HG03521 (cell line): ENCODE results near the gene FGB.
"Not testable (repeated sequence)": the region's sequence is repeated elsewhere in the genome, so short reads cannot be mapped to it uniquely, and the experiment has no call there.

Experiments
- ATAC-seq: cut with Tn5 transposase; IDR thresholded peaks from one replicate; pipeline ENCODE4 v1.9.1; 2021; ENCODE audit warnings: mild to moderate bottlenecking, moderate library complexity; ENCODE audit not compliant: unreplicated experiment

FGB gene

DNA sequence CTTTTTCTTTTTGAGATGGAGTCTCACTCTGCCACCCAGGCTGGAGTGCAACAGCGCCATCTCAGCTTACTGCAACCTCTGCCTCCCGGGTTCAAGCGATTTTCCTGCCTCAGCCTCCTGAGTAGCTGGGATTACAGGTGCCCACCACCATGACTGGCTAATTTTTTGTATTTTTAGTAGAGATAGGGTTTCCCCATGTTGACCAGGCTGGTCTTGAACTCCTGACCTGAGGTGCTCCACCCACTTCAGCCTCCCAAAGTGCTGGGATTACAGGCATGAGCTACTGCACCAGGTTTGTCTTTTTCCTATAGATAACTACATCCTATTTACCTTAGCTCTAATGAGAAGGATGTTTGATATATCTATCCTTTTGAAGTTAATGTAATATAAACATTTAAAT is 31.5 kb downstream of the FGB start:
- not testable (repeated sequence) for ATAC-seq

DNA sequence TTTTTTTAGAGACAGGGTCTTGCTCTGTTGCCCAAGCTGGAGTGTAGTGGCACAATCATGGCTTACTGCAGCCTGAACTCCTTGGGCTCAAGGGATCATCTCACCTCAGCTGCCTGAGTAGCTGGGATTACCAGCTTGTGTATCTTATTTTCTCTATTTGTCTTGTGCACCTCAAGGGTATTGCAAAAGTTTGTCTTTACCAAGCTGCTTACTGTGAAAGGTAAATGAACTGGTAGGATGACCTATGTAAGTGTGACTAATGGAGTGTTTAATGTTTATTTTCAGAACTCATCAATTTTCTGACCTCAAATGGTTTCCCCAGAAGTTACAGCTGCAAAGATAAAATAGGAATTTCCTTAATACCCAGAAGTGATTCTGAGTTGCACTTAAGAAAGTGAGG is 33.0 kb downstream of the FGB start:
- ATAC-seq = no peak

DNA sequence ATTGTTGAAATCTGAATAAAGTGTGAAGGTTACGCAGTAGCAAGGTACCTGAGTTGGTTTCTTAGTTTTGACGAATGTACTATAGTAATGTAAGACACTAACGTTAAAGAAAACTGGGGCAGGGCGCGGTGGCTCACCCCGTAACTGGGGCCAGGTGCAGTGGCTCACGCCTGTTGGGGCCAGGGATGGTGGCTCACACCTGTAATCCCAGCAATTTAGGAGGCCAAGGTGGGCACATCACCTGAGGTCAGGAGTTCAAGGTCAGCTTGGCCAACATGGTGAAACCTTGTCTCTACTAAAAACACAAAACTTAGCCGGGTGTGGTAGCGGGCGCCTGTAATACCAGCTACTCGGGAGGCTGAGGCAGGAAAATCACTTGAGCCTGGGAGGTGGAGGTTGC is 34.5 kb downstream of the FGB start:
- ATAC-seq = not testable (repeated sequence)

DNA sequence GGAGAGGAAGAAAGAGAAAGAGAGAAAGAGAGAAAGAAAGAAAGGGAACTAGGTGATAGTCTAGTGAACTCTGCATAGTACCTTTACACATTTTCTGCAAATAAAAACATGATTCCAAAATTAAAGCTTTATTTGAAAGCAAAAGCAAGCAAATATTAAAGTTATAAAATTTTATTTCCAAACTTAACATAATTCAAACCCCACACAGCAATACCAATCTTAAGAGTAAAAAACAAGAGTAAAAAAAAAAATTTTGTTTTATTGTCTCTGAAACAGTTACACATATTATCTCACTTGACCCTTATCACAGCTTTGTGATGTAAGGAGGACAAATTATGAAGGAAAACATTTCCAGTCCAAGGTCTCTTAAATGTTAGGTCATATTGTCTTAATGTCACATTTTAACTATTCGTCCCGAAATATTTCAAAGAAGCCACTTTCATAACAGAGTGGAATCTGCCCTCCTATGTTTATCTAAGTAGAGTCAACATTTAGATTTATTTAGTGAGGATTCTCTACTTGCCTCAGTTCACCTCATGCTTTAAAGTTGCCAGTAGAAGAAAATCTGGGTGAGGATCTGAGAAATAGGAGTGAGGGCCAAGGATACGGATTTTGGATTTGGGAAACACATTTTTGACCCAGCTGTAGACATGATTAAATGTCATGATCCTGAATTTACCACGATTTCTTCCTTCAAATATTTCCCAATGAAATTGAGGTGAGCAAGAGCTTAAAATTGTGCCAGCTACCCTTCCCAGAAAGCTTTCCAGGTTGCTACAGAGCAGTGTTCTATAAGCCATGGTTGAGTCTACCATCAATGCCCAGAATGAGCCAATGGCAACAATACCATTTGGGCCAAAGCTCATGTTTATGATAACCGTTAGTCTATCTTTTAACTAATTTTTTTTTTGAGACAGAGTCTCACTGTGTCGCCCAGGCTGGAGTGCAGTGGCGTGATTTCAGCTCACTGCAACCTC is 35.3 kb downstream of the FGB start:
- no peak for ATAC-seq

GRCh38 chr4:154602404-154603020 is 39.7 kb downstream of the FGB start:
- ATAC-seq = no peak

- ATAC-seq = no peak
Observed at GRCh38 chr4:154603033-154603943, 40.5 kb downstream of the FGB start.

GRCh38 chr4:154604696-154605200 is 41.9 kb downstream of the FGB start:
- ATAC-seq = no peak

- no peak for ATAC-seq
Observed at GRCh38 chr4:154606728-154607723, 44.2 kb downstream of the FGB start.

- no peak for ATAC-seq
Observed at GRCh38 chr4:154608361-154609252, 45.8 kb downstream of the FGB start.

DNA sequence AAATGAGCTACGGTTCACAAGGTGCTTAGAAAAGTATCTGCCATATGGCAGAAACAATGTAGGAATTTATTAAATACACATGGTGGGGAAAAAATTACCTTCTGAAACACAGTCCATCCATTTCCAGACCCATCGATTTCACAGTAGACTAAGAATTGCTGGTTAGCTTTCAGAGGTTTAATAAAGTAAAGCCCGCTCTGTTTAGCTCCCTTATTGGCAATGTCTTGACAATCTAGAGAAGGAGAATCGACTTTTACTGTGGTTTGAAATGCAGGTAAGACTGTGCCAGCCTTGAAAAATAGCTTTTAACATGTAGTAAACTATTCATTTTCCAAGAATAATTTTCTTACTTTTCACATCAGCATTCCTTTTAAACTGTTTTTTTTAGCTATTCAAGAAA is 46.7 kb downstream of the FGB start:
- no peak for ATAC-seq

DNA sequence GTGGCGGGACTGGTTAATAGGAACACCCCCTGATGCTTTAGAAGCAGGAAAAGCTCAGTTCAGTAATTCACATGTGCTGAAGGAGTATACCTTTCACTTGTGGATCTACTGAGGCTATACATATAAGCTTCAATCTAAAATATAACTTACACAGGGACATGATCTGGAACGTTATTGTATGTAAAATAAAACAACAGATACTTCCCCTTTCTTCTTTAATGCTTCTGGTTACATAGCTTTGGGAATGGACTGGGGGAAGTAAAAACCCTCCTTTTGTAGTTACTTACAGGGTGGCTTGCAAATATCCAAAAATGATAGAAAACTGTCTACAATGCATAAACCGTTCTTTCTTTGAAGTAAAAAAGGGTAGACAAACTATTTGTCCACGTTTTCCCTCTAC is 47.8 kb downstream of the FGB start:
- ATAC-seq = no peak

GRCh38 chr4:154611833-154612232 is 49.0 kb downstream of the FGB start:
- ATAC-seq = no peak

GRCh38 chr4:154612472-154613414 is 49.9 kb downstream of the FGB start, which contains the start of gene FGG:
Gene FGG, minus strand, starts transcription at chr4:154612656. Its CDS starts 47 bp downstream, at chr4:154612609.
- ATAC-seq = no peak

- ATAC-seq = no peak
Observed at GRCh38 chr4:154614306-154614705, 51.5 kb downstream of the FGB start.

DNA sequence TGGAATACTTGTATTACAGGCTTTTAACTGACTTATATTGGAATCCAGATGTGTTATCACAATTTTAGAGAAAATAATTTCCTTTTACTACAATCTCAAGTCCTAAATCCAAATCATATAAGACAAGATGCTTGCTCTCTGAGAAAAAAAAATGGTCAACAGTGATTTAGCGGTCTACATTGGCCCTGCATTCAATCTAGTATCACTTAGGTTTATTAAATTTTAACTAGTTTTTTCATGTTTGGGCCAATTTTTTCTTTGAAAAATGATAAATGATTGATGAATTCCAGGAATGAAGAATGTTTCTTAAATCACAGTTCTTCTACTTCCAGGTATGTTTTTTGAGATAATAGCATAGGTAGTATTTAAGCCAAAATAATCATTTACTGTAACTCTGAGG is 52.4 kb downstream of the FGB start:
- no peak for ATAC-seq

DNA sequence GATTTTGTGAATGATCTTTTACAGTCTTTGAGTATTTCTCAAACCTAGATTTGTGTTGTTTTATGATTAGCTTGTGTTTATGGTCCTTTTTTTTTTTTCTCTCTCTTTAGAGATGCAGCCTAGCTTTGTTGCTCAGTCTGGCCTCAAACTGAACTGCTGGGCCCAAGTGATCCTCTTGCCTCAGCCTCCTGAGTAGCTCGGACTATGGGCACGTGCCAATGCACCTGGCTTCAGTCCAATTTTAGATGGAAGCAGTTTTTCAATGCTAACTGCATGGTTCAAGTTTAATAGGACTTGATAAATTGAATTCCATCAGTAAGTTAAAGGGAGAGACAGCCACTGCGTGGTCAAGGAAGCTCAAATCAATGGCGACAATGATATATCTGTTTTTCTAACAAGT is 53.5 kb downstream of the FGB start:
- no peak for ATAC-seq

- peak; percentile 93 for ATAC-seq
Observed at GRCh38 chr4:154616731-154617130, 53.9 kb downstream of the FGB start.
